H9 (cell line): ENCODE data around the gene TENT5C. TPM values are rescaled to one million over a fixed set of nuclear protein-coding genes. Genes with fewer than 3 reads are reported as not detected.

ENCODE experiments used
- DNase-seq: peaks from one replicate; pipeline ENCODE4 v3.0.0-alpha.2; 2017
- H2AFZ ChIP-seq: one replicate; pipeline ENCODE4 v1.6.1; 2013; ENCODE audit warnings: mild to moderate bottlenecking, low read length, control low read depth, moderate library complexity
- H2AK5ac ChIP-seq: 2 replicates; pipeline ENCODE4 v1.6.1; 2013; ENCODE audit warnings: low read length, control low read depth, mixed read lengths; ENCODE audit not compliant: insufficient read length
- H2BK120ac ChIP-seq: one replicate; pipeline ENCODE4 v1.6.1; 2013; ENCODE audit warnings: low read depth, mild to moderate bottlenecking, low read length, control low read depth, inconsistent platforms; ENCODE audit not compliant: poor library complexity, severe bottlenecking
- H2BK12ac ChIP-seq: 2 replicates; pipeline ENCODE4 v1.6.1; 2013; ENCODE audit warnings: low read length, control low read depth, mixed read lengths, low read depth; ENCODE audit not compliant: insufficient read length
- H2BK15ac ChIP-seq: 2 replicates; pipeline ENCODE4 v1.6.1; 2013; ENCODE audit warnings: low read depth, low read length, control low read depth
- H2BK20ac ChIP-seq: one replicate; pipeline ENCODE4 v1.6.1; 2013; ENCODE audit warnings: low read depth, mild to moderate bottlenecking, low read length, control low read depth, inconsistent platforms; ENCODE audit not compliant: poor library complexity, severe bottlenecking
- H2BK5ac ChIP-seq: 2 replicates; pipeline ENCODE4 v1.6.1; 2013; ENCODE audit warnings: low read length, control low read depth, mixed read lengths; ENCODE audit not compliant: insufficient read length
- H3K14ac ChIP-seq: 2 replicates; pipeline ENCODE4 v1.6.1; 2013; ENCODE audit warnings: low read length, control low read depth; ENCODE audit not compliant: insufficient read depth
- H3K18ac ChIP-seq: 2 replicates; pipeline ENCODE4 v1.6.1; 2013; ENCODE audit warnings: low read depth, mild to moderate bottlenecking, mixed read lengths, low read length, control low read depth; ENCODE audit not compliant: insufficient read length
- H3K23ac ChIP-seq: 2 replicates; pipeline ENCODE4 v1.6.1; 2013; ENCODE audit warnings: low read length, control low read depth, mixed read lengths, low read depth; ENCODE audit not compliant: insufficient read length
- H3K23me2 ChIP-seq: 2 replicates; pipeline ENCODE4 v1.6.1; 2013; ENCODE audit warnings: low read depth, mild to moderate bottlenecking, mixed read lengths, low read length, control low read depth; ENCODE audit not compliant: insufficient read length, poor library complexity, severe bottlenecking
- H3K27ac ChIP-seq: 2 replicates; pipeline ENCODE4 v1.5.1; 2013; ENCODE audit warnings: low read length, control low read depth, mixed read lengths, low read depth; ENCODE audit not compliant: insufficient read length
- H3K27me3 ChIP-seq: 2 replicates; pipeline ENCODE4 v1.6.1; 2013; ENCODE audit warnings: low read length, control low read depth, inconsistent platforms; ENCODE audit not compliant: insufficient read depth
- H3K4ac ChIP-seq: 2 replicates; pipeline ENCODE4 v1.6.1; 2013; ENCODE audit warnings: low read depth, mild to moderate bottlenecking, control low read depth, inconsistent platforms, low read length, moderate library complexity
- H3K4me1 ChIP-seq: 2 replicates; pipeline ENCODE4 v1.6.1; 2013; ENCODE audit warnings: low read length, control low read depth, inconsistent platforms; ENCODE audit not compliant: insufficient read depth
- H3K4me2 ChIP-seq: 2 replicates; pipeline ENCODE4 v1.6.1; 2013; ENCODE audit warnings: low read length, control low read depth, mixed read lengths; ENCODE audit not compliant: insufficient read length, insufficient read depth
- H3K56ac ChIP-seq: 2 replicates; pipeline ENCODE4 v1.6.1; 2013; ENCODE audit warnings: low read depth, mild to moderate bottlenecking, mixed read lengths, low read length, control low read depth; ENCODE audit not compliant: insufficient read length
- H3K79me1 ChIP-seq: 2 replicates; pipeline ENCODE4 v1.6.1; 2013; ENCODE audit warnings: low read depth, mild to moderate bottlenecking, moderate library complexity, low read length, control low read depth, inconsistent platforms; ENCODE audit not compliant: insufficient read depth, poor library complexity, severe bottlenecking
- H3K79me2 ChIP-seq: 2 replicates; pipeline ENCODE4 v1.6.1; 2013; ENCODE audit warnings: low read length, control low read depth, inconsistent platforms; ENCODE audit not compliant: insufficient read depth
- H3K9ac ChIP-seq: 2 replicates; pipeline ENCODE4 v1.6.1; 2013; ENCODE audit warnings: low read length, control low read depth, mixed read lengths; ENCODE audit not compliant: insufficient read length; ENCODE audit errors: extremely low read depth
- H3K9me3 ChIP-seq: one replicate; pipeline ENCODE4 v1.6.1; 2013; ENCODE audit warnings: low read depth, low read length, inconsistent platforms; ENCODE audit not compliant: control insufficient read depth
- H3T11ph ChIP-seq: one replicate; pipeline ENCODE4 v1.6.1; 2013; ENCODE audit warnings: mild to moderate bottlenecking, low read length, control low read depth, inconsistent platforms
- H4K20me1 ChIP-seq: one replicate; pipeline ENCODE4 v1.6.1; 2013; ENCODE audit not compliant: control insufficient read depth, insufficient read length, insufficient read depth
- H4K5ac ChIP-seq: 2 replicates; pipeline ENCODE4 v1.6.1; 2013; ENCODE audit warnings: low read depth, mild to moderate bottlenecking, mixed read lengths, low read length, control low read depth; ENCODE audit not compliant: insufficient read length
- H4K8ac ChIP-seq: replicated peaks from 2 replicates; pipeline ENCODE4 v1.6.1; 2013; ENCODE audit warnings: low read length, control low read depth, mixed read lengths, low read depth; ENCODE audit not compliant: insufficient read length
- H4K91ac ChIP-seq: 2 replicates; pipeline ENCODE4 v1.6.1; 2013; ENCODE audit warnings: low read depth, mild to moderate bottlenecking, moderate library complexity, mixed read lengths, low read length, control low read depth; ENCODE audit not compliant: insufficient read length
- H3K27ac Mint-ChIP-seq, 3 experiments: 2 replicates in 2 of 3; 3 replicates in 1 of 3; pipeline ENCODE4 v1.8.0; 2020 to 2021; ENCODE audit warnings: mixed read lengths in 3 of 3, mild to moderate bottlenecking in 1 of 3, moderate library complexity in 1 of 3
- H3K27me3 Mint-ChIP-seq: 2 replicates; pipeline ENCODE4 v1.8.0; 2021; ENCODE audit warnings: low read depth, mild to moderate bottlenecking, moderate library complexity, mixed read lengths
- H3K36me3 Mint-ChIP-seq, 3 experiments: 2 replicates in 2 of 3; 3 replicates in 1 of 3; pipeline ENCODE4 v1.8.0; 2020 to 2021; ENCODE audit warnings: low read depth in 3 of 3, mixed read lengths in 3 of 3; ENCODE audit not compliant: insufficient read depth in 1 of 3
- H3K4me1 Mint-ChIP-seq, 2 experiments: 2 replicates each; pipeline ENCODE4 v1.8.0; 2020; ENCODE audit warnings: mixed read lengths in 2 of 2
- H3K4me3 Mint-ChIP-seq, 2 experiments: 2 replicates in 1 of 2; 3 replicates in 1 of 2; pipeline ENCODE4 v1.8.0; 2020 to 2021; ENCODE audit warnings: mild to moderate bottlenecking in 2 of 2, mixed read lengths in 2 of 2, moderate library complexity in 1 of 2
- H3K9me3 Mint-ChIP-seq, 2 experiments: 2 replicates in 1 of 2; 3 replicates in 1 of 2; pipeline ENCODE4 v1.8.0; 2020; ENCODE audit warnings: mild to moderate bottlenecking in 2 of 2, mixed read lengths in 2 of 2, moderate library complexity in 1 of 2
- CTCF ChIP-seq: fragments of 200-600 bp; sonication (generic); conservative IDR thresholded peaks from 3 replicates; pipeline ENCODE4 v1.8.0; 2021; ENCODE audit warnings: antibody characterized with exemption, mild to moderate bottlenecking
- WGBS: extraction: QIAGEN DNeasy Blood & Tissue Kit; methylation state at CpG from one replicate; pipeline ENCODE4 v1.1.7; 2013; ENCODE audit warnings: missing lambda C conversion rate, low lambda C conversion rate, mixed read lengths; ENCODE audit not compliant: insufficient read length; ENCODE audit errors: extremely low coverage; 5-methylcytosine and 5-hydroxymethylcytosine counted together
- total RNA-seq: library from RNA; stranded (reverse); gene quantifications from 2 replicates; pipeline ENCODE4 v1.2.1, GENCODE V29; 2021

Gene TENT5C
- total RNA-seq, 1 experiment from 2014 or later: 0.37 TPM

GRCh38 chr1:117575586-117576225, 30.1 kb upstream of the TENT5C start:
- H3K27me3 ChIP-seq: no peaks in the 10 kb centered on the region
- no peak overlapping the region for H4K8ac ChIP-seq
- no peaks in the 10 kb centered on the region for H3K79me2 ChIP-seq
- no peak overlapping the region for H3K23ac ChIP-seq
- no peak overlapping the region for H3K14ac ChIP-seq
- no peak overlapping the region for H2BK15ac ChIP-seq
- H2BK5ac ChIP-seq: no peak overlapping the region
- no peak overlapping the region for H2BK120ac ChIP-seq
- no peak overlapping the region for H3K4ac ChIP-seq
- Mint-ChIP-seq H3K27me3 (no peaks in the 10 kb centered on the region; the same call in 1 of the 2 replicates), H3K36me3 (no peaks in the 10 kb centered on the region; a peak in 1 of 7 replicates), H3K4me1 (peaks cover 9 to 13% of the 10 kb centered on the region in 2 experiments), H3K4me3 (no peak overlapping the region), H3K9me3 (no peaks in the 10 kb centered on the region), H3K27ac (no peak overlapping the region)
- H3K4me2 ChIP-seq: no peak overlapping the region
- no peaks in the 10 kb centered on the region; the same call in 1 of the 2 replicates for H3K4me1 ChIP-seq
- no peak overlapping the region for H3K27ac ChIP-seq
- no peak overlapping the region for H2BK20ac ChIP-seq
- H4K91ac ChIP-seq: no peak overlapping the region
- no peaks in the 10 kb centered on the region for H3K23me2 ChIP-seq
- H3K9me3 ChIP-seq: no peaks in the 10 kb centered on the region
- WGBS: no CpG with 5 or more reads among the region's 8 CpGs
- no peaks in the 10 kb centered on the region for H3K79me1 ChIP-seq
- no peak overlapping the region for H2BK12ac ChIP-seq
- no peak overlapping the region for H2AFZ ChIP-seq
- no peak overlapping the region for H4K5ac ChIP-seq
- peak; percentile 5 for DNase-seq
- H3K56ac ChIP-seq: no peak overlapping the region
- no peak for TF ChIP-seq CTCF
- H2AK5ac ChIP-seq: no peak overlapping the region
- no peak overlapping the region for H3K18ac ChIP-seq
- no peak overlapping the region for H3T11ph ChIP-seq
- no peaks in the 10 kb centered on the region for H4K20me1 ChIP-seq
- no peak overlapping the region for H3K9ac ChIP-seq
